GM12865 (cell line): ENCODE data around the gene ANKRD13D.

Experiments
- DNase-seq: peaks from one replicate; pipeline ENCODE4 v3.0.0; 2010; ENCODE audit warnings: low read depth
- H3K4me3 ChIP-seq: 2 replicates; pipeline ENCODE4 v1.5.1; 2011; ENCODE audit warnings: mild to moderate bottlenecking, low read depth, low read length, control low read depth
- CTCF ChIP-seq: IDR thresholded peaks from 2 replicates; pipeline ENCODE4 v1.5.1; 2011; ENCODE audit warnings: low read length, control low read depth, low read depth, inconsistent platforms; ENCODE audit not compliant: insufficient read depth; ENCODE audit errors: missing control alignments

The ANKRD13D gene

DNA sequence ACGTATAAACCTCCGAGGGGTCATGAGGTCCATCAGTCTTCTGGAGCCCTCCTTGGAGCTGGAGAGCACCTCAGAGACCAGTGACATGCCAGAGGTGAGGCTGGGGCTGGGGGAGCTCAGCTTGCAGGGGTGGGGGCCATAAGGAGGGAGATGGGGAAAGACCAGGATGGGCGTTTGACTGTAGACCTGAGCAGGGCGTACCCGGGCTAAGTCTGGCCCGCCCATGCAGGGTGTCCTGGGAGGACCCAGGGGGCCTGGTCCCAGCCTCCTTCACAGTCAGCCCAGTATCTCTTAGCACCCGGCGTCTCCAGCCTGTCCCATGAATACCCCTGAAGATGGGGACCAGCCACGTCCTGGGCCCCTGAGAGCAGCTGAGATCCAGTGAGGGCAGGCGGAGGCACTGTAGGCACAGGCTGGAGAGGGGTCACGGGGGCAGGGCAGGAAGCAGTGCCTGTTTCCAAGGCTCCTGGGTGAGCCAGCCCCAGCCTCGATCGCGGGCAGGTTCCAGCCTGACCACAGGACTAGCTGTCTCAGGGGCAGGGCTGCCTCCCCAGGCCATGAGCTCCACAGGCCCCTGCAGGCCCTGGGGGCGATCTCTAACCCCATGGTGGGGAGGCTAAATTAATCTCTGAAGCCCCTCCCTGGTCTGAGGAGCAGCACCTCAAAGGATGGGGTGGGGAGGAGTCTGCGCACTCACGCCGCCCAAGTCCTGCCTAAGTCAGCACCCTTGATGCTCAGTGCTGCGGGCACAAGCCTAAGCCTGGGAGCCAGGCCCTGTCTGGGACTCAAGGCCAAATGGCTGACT lies 21.3 kb downstream of the ANKRD13D start:
- no peak for TF ChIP-seq CTCF
- no peak overlapping the region for H3K4me3 ChIP-seq
- DNase-seq, result no peak

- no peak overlapping the region for H3K4me3 ChIP-seq
- DNase-seq, result no peak
- no peak for TF ChIP-seq CTCF
These were observed 22.0 kb downstream of the ANKRD13D start for GRCh38 chr11:67311051-67311555.

DNA sequence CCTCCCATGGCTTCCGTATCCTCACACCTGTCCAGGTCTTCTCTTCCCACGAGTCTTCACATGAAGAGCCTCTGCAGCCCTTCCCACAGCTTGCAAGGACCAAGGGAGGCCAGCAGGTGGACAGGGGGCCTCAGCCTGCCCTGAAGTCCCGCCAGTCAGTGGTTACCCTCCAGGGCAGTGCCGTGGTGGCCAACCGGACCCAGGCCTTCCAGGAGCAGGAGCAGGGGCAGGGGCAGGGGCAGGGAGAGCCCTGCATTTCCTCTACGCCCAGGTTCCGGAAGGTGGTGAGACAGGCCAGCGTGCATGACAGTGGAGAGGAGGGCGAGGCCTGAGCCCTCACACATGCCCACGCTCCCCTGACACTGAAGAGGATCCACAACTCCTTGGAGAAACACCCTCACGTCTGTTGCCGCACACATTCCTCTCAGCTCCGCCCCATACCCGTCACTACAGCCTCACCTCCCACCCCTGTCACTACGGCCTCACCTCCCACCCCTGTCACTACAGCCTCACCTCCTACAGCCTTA lies 22.5 kb downstream of the ANKRD13D start:
- H3K4me3 ChIP-seq, result no peak overlapping the region
- DNase-seq, result no peak
- TF ChIP-seq CTCF, result no peak

GRCh38 chr11:67312187-67313021 lies 23.3 kb downstream of the ANKRD13D start:
- no peak for DNase-seq
- no peak for TF ChIP-seq CTCF

GRCh38 chr11:67313125-67313890 lies 24.2 kb downstream of the ANKRD13D start:
- no peak for DNase-seq
- no peak overlapping the region for H3K4me3 ChIP-seq
- no peak for TF ChIP-seq CTCF

More at GRCh38 chr11:67312187-67313021, 23.3 kb downstream of the ANKRD13D start:
- no peak overlapping the region for H3K4me3 ChIP-seq

GRCh38 chr11:67314218-67314617 lies 25.1 kb downstream of the ANKRD13D start:
- no peak overlapping the region for H3K4me3 ChIP-seq
- TF ChIP-seq CTCF, result no peak
- no peak for DNase-seq
